OCI-LY7 (cell line): ENCODE data around the gene ENAH. TPM values are rescaled to one million over a fixed set of nuclear protein-coding genes. Genes with fewer than 3 reads are reported as not detected.

Experiments used
- BruUV-seq: library from RNA; stranded (reverse); fragments of 400-500 nt; replicated peaks from 2 replicates; lab custom pipeline; 2021; lab: Mats Ljungman, UMichigan
- CTCF ChIA-PET: fragments of 300-600 bp; sonication (Branson Sonifier 250); formaldehyde crosslinking; loops from one replicate; lab custom pipeline; 2022; ENCODE audit warnings: antibody characterized with exemption; ENCODE audit not compliant: unreplicated experiment; lab: Charles Lee
- POLR2A ChIA-PET: fragments of 300-600 bp; sonication (Branson Sonifier 250); formaldehyde crosslinking; loops from one replicate; lab custom pipeline; 2022; ENCODE audit warnings: antibody characterized with exemption; lab: Charles Lee
- DNase-seq: peaks from one replicate; pipeline ENCODE4 v3.0.0-alpha.2; 2015; ENCODE audit warnings: low spot score
- H2AFZ ChIP-seq: fragments of 200-600 bp; sonication (generic), shearing (Covaris generic); 2 replicates; pipeline ENCODE4 v1.6.1; 2014; ENCODE audit warnings: mild to moderate bottlenecking, antibody characterized with exemption, low read length, moderate library complexity
- H3K27ac ChIP-seq: fragments of 200-600 bp; sonication (generic); 2 replicates; pipeline ENCODE4 v1.5.1; 2014; ENCODE audit warnings: mixed run types, low read depth, mild to moderate bottlenecking, moderate library complexity, low read length, inconsistent platforms; ENCODE audit not compliant: poor library complexity, severe bottlenecking
- H3K36me3 ChIP-seq: fragments of 200-600 bp; sonication (generic); 2 replicates; pipeline ENCODE4 v1.6.1; 2014; ENCODE audit warnings: mild to moderate bottlenecking, antibody characterized with exemption, low read length, moderate library complexity, mixed read lengths; ENCODE audit not compliant: insufficient read depth
- H3K4me1 ChIP-seq: fragments of 200-600 bp; sonication (generic); 2 replicates; pipeline ENCODE4 v1.5.1; 2014; ENCODE audit warnings: mild to moderate bottlenecking, low read length; ENCODE audit not compliant: insufficient read depth, poor library complexity, severe bottlenecking
- H3K4me2 ChIP-seq: fragments of 200-600 bp; sonication (generic); 2 replicates; pipeline ENCODE4 v1.6.1; 2014; ENCODE audit warnings: mild to moderate bottlenecking, low read length
- H3K4me3 ChIP-seq: fragments of 200-600 bp; sonication (generic); 2 replicates; pipeline ENCODE4 v1.5.1; 2014; ENCODE audit warnings: mild to moderate bottlenecking, low read depth, low read length; ENCODE audit not compliant: poor library complexity, severe bottlenecking
- H3K79me2 ChIP-seq: fragments of 200-600 bp; sonication (generic); 2 replicates; pipeline ENCODE4 v1.6.1; 2016; ENCODE audit warnings: low read depth, mild to moderate bottlenecking, low read length, moderate library complexity, mixed read lengths; ENCODE audit not compliant: insufficient read depth
- H3K9me2 ChIP-seq: fragments of 200-600 bp; sonication (generic); 2 replicates; pipeline ENCODE4 v1.6.1; 2016; ENCODE audit warnings: mild to moderate bottlenecking, low read length, mixed read lengths; ENCODE audit not compliant: insufficient read depth
- H3K9me3 ChIP-seq: fragments of 200-600 bp; sonication (generic); 2 replicates; pipeline ENCODE4 v1.6.1; 2014; ENCODE audit warnings: mild to moderate bottlenecking, mixed run types, low read length, mixed read lengths
- H4K20me1 ChIP-seq: fragments of 200-600 bp; sonication (generic); 2 replicates; pipeline ENCODE4 v1.6.1; 2014; ENCODE audit warnings: mild to moderate bottlenecking, antibody characterized with exemption, low read length, moderate library complexity, mixed read lengths; ENCODE audit not compliant: insufficient read depth
- EZH2phosphoT487 ChIP-seq: fragments of 200-600 bp; sonication (generic); IDR thresholded peaks from 2 replicates; pipeline ENCODE4 v1.6.1; 2018; ENCODE audit warnings: low read depth, borderline replicate concordance, mild to moderate bottlenecking, mixed run types, antibody characterized with exemption, low read length, moderate library complexity, mixed read lengths
- intact Hi-C: fragments of 100-400 bp; cut with micrococcal nuclease; formaldehyde crosslinking; loops from one replicate; pipeline ENCODE4 v1.10.0; 2022; ENCODE audit not compliant: unreplicated experiment
- total RNA-seq, 2 experiments: library from RNA; depleted of rRNA in 1 of 2; stranded (reverse); fragments of >200 nt in 1 of 2; shearing (Covaris generic) in 1 of 2; gene quantifications; 2 replicates each; pipeline ENCODE4 v1.2.3, GENCODE V29; 2014 to 2022
- TF ChIP-seq, protein P1 (sequence below): fragments of 200-600 bp; sonication (generic); conservative IDR thresholded peaks from 2 replicates; pipeline ENCODE4 v1.5.1; 2014; ENCODE audit warnings: mild to moderate bottlenecking, antibody characterized with exemption, low read length, moderate library complexity, mixed read lengths

Gene ENAH
- total RNA-seq, 2 experiments from 2014 or later = 4.6 to 18.1 TPM

DNA sequence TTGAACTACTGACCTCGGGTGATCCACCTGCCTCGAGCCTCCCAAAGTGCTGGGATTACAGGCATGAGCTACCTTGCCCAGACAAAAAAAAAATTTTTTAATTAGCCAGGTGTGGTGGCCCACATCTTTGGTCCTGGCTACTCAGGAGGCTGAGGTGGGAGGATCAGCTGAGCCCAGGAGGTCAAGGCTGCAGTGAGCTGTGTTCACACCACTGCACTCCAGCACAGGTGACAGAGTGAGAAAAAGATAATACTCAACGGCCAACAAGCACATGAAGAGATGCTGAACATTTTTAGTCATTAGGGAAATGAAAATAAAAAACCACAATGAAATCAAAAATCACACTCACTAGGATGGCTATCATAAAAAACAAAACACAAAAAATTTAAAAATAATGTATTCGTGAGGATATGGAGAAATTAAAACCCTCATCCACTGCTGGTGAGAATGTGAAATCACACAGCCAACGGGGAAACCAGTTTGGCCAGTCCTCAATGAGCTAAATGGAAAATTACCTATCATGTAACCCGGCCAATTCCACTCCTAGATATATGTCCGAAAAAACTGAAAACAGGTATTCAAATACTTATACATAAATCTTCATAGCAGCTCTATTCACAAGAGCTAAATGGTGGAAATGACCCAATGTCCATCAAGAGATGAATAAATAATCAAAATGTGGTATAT is 41.2 kb downstream of the ENAH start:
- Histone ChIP-seq H4K20me1 (no peaks in the 10 kb centered on the region), H3K4me2 (no peak overlapping the region), H3K9me3 (no peaks in the 10 kb centered on the region), H3K36me3 (no peaks in the 10 kb centered on the region), H3K9me2 (no peaks in the 10 kb centered on the region), H3K27ac (no peak overlapping the region), H3K79me2 (no peaks in the 10 kb centered on the region), H3K4me3 (no peak overlapping the region), H3K4me1 (no peaks in the 10 kb centered on the region), H2AFZ (no peak overlapping the region)
- intact Hi-C loops = no loop called here
- CTCF ChIA-PET = interaction anchor here (0.9 kb wide), 1 partner anchor 13 kb away, joined by 3 read pairs; no protein-coding TSS in a partner anchor
- no peak for DNase-seq
- no TSS peak for BruUV-seq
- no peak for TF ChIP-seq EZH2phosphoT487
- TF ChIP-seq, protein P1, sequence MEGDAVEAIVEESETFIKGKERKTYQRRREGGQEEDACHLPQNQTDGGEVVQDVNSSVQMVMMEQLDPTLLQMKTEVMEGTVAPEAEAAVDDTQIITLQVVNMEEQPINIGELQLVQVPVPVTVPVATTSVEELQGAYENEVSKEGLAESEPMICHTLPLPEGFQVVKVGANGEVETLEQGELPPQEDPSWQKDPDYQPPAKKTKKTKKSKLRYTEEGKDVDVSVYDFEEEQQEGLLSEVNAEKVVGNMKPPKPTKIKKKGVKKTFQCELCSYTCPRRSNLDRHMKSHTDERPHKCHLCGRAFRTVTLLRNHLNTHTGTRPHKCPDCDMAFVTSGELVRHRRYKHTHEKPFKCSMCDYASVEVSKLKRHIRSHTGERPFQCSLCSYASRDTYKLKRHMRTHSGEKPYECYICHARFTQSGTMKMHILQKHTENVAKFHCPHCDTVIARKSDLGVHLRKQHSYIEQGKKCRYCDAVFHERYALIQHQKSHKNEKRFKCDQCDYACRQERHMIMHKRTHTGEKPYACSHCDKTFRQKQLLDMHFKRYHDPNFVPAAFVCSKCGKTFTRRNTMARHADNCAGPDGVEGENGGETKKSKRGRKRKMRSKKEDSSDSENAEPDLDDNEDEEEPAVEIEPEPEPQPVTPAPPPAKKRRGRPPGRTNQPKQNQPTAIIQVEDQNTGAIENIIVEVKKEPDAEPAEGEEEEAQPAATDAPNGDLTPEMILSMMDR = no peak
- POLR2A ChIA-PET = interaction anchor here (0.6 to 1.5 kb wide), 6 partner anchors 10 to 439 kb away, joined by 3 to 4 read pairs (median 4); no protein-coding TSS in a partner anchor

DNA sequence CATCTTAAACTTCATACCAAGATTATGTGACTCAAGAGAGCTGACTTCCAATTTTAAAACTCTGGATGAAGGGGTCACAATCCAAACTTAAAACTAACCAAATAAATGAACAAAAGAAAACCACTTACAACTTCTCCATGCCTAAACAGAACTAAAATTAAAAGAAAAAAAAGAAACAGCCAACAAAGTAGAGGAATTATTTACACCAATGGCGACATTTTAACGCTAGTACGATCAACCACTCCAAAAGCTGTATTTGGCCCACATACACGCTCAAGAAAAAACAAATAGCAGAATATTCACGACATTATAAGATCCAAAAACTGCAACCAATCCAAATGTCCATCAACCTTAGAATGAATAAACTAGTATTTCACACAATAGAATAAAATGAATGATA is 42.4 kb downstream of the ENAH start:
- no peak overlapping the region for H3K4me2 ChIP-seq
- no peak overlapping the region for H3K4me3 ChIP-seq
- TF ChIP-seq, protein P1 = no peak
- no peak for TF ChIP-seq EZH2phosphoT487
- no peak for DNase-seq
- intact Hi-C loops = no loop called here
- no peaks in the 10 kb centered on the region for H3K36me3 ChIP-seq
- CTCF ChIA-PET = no interaction called here
- BruUV-seq = no TSS peak
- H3K4me1 ChIP-seq = no peaks in the 10 kb centered on the region
- POLR2A ChIA-PET = interaction anchor here (0.7 kb wide), 1 partner anchor 1088 kb away, joined by 4 read pairs; no protein-coding TSS in a partner anchor
- no peak overlapping the region for H3K27ac ChIP-seq
- no peaks in the 10 kb centered on the region for H3K79me2 ChIP-seq
- no peaks in the 10 kb centered on the region for H3K9me3 ChIP-seq
- H3K9me2 ChIP-seq = no peaks in the 10 kb centered on the region
- H4K20me1 ChIP-seq = no peaks in the 10 kb centered on the region
- H2AFZ ChIP-seq = no peak overlapping the region
